Caco-2 (cell line): ENCODE measurements around the gene CPED1. TPM values are rescaled to one million over a fixed set of nuclear protein-coding genes. Genes with fewer than 3 reads are reported as not detected.

Experiments used
- BruUV-seq: library from RNA; stranded (reverse); fragments of 400-500 nt; replicated peaks from 2 replicates; lab custom pipeline; 2021; lab: Mats Ljungman, UMichigan
- CTCF ChIA-PET: fragments of 300-600 bp; sonication (Branson Sonifier 250); formaldehyde crosslinking; loops from one replicate; lab custom pipeline; 2022; ENCODE audit warnings: antibody characterized with exemption; lab: Charles Lee
- POLR2A ChIA-PET: fragments of 300-600 bp; sonication (Branson Sonifier 250); formaldehyde crosslinking; loops from one replicate; lab custom pipeline; 2022; ENCODE audit warnings: antibody characterized with exemption; lab: Charles Lee
- DNase-seq, 2 experiments: peaks; one replicate each; pipeline versions ENCODE4 v3.0.0 to v3.0.0-alpha.2; 2020 to 2022
- H3K27me3 ChIP-seq: replicated peaks from 2 replicates; pipeline ENCODE4 v1.6.0; 2011; ENCODE audit warnings: low read length; ENCODE audit not compliant: control insufficient read depth, insufficient read depth
- H3K36me3 ChIP-seq: 2 replicates; pipeline ENCODE4 v1.5.1; 2011; ENCODE audit warnings: low read length; ENCODE audit not compliant: control insufficient read depth, insufficient read depth
- H3K4me1 ChIP-seq: fragments of 250-450 bp; sonication (Bioruptor Pico); 2 replicates; pipeline ENCODE4 v1.5.1; 2020; ENCODE audit warnings: mild to moderate bottlenecking
- H3K4me3 ChIP-seq: 2 replicates; pipeline ENCODE4 v1.5.1; 2011; ENCODE audit warnings: low read depth, mild to moderate bottlenecking, control low read depth, low read length
- H3K9me3 ChIP-seq: fragments of 250-450 bp; sonication (Bioruptor Pico); 2 replicates; pipeline ENCODE4 v1.5.1; 2020; ENCODE audit warnings: mild to moderate bottlenecking, moderate library complexity
- H3K27ac Mint-ChIP-seq: one replicate; pipeline ENCODE4 v1.8.0; 2022; ENCODE audit warnings: mixed read lengths; ENCODE audit not compliant: unreplicated experiment
- H3K27me3 Mint-ChIP-seq: one replicate; pipeline ENCODE4 v1.8.0; 2022; ENCODE audit warnings: mixed read lengths; ENCODE audit not compliant: insufficient read depth, unreplicated experiment
- H3K36me3 Mint-ChIP-seq: one replicate; pipeline ENCODE4 v1.8.0; 2022; ENCODE audit warnings: mild to moderate bottlenecking, mixed read lengths; ENCODE audit not compliant: insufficient read depth, unreplicated experiment
- H3K4me1 Mint-ChIP-seq: one replicate; pipeline ENCODE4 v1.8.0; 2022; ENCODE audit warnings: low read depth, mixed read lengths; ENCODE audit not compliant: unreplicated experiment
- H3K4me3 Mint-ChIP-seq: one replicate; pipeline ENCODE4 v1.8.0; 2022; ENCODE audit warnings: mild to moderate bottlenecking, moderate library complexity, mixed read lengths; ENCODE audit not compliant: unreplicated experiment
- H3K9me3 Mint-ChIP-seq: one replicate; pipeline ENCODE4 v1.8.0; 2022; ENCODE audit warnings: mixed read lengths; ENCODE audit not compliant: unreplicated experiment
- intact Hi-C: fragments of 100-400 bp; cut with micrococcal nuclease; formaldehyde crosslinking; loops from one replicate; pipeline ENCODE4 v1.10.0; 2022; ENCODE audit not compliant: unreplicated experiment
- total RNA-seq: library from RNA; stranded (reverse); gene quantifications from 2 replicates; pipeline ENCODE4 v1.2.3, GENCODE V29; 2022
- TF ChIP-seq, protein P1 (sequence below), 2 experiments: fragments of 200-600 bp in 1 of 2; IDR thresholded peaks; 1 replicate in 1 of 2; 2 replicates in 1 of 2; pipeline versions ENCODE4 v1.5.1 to v1.8.0; 2011 to 2022; ENCODE audit warnings: antibody characterized with exemption in 1 of 2, control low read depth in 1 of 2, inconsistent platforms in 1 of 2, low read depth in 1 of 2, low read length in 1 of 2, mild to moderate bottlenecking in 1 of 2, moderate library complexity in 1 of 2; ENCODE audit not compliant: insufficient read depth in 1 of 2, severe bottlenecking in 1 of 2, unreplicated experiment in 1 of 2

CPED1 gene
- total RNA-seq, 1 experiment from 2014 or later: 0.23 TPM

- Mint-ChIP-seq H3K4me1 (peaks cover 12% of the 10 kb centered on the region), H3K27me3 (no peaks in the 10 kb centered on the region), H3K36me3 (no peaks in the 10 kb centered on the region), H3K9me3 (no peaks in the 10 kb centered on the region), H3K27ac (no peak overlapping the region), H3K4me3 (no peak overlapping the region)
- Histone ChIP-seq H3K4me3 (no peak overlapping the region), H3K4me1 (peaks cover 15% of the 10 kb centered on the region; the same call in 1 of the 2 replicates), H3K9me3 (no peaks in the 10 kb centered on the region), H3K27me3 (no peaks in the 10 kb centered on the region), H3K36me3 (no peaks in the 10 kb centered on the region)
- DNase-seq: peak in 1 of 2 experiments; percentile 41
- CTCF ChIA-PET: no interaction called here
- POLR2A ChIA-PET: no interaction called here
- TF ChIP-seq, protein P1, sequence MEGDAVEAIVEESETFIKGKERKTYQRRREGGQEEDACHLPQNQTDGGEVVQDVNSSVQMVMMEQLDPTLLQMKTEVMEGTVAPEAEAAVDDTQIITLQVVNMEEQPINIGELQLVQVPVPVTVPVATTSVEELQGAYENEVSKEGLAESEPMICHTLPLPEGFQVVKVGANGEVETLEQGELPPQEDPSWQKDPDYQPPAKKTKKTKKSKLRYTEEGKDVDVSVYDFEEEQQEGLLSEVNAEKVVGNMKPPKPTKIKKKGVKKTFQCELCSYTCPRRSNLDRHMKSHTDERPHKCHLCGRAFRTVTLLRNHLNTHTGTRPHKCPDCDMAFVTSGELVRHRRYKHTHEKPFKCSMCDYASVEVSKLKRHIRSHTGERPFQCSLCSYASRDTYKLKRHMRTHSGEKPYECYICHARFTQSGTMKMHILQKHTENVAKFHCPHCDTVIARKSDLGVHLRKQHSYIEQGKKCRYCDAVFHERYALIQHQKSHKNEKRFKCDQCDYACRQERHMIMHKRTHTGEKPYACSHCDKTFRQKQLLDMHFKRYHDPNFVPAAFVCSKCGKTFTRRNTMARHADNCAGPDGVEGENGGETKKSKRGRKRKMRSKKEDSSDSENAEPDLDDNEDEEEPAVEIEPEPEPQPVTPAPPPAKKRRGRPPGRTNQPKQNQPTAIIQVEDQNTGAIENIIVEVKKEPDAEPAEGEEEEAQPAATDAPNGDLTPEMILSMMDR (IDR thresholded peaks at IDR 0.05; ENCODE audit: insufficient read depth in 1 of 2, low read depth in 1 of 2, low read length in 1 of 2, severe bottlenecking in 1 of 2, unreplicated experiment in 1 of 2): no peak
- intact Hi-C loops: no loop called here
- BruUV-seq: no TSS peak
These were observed 114.1 kb downstream of the CPED1 start for GRCh38 chr7:121102619-121103018.

DNA sequence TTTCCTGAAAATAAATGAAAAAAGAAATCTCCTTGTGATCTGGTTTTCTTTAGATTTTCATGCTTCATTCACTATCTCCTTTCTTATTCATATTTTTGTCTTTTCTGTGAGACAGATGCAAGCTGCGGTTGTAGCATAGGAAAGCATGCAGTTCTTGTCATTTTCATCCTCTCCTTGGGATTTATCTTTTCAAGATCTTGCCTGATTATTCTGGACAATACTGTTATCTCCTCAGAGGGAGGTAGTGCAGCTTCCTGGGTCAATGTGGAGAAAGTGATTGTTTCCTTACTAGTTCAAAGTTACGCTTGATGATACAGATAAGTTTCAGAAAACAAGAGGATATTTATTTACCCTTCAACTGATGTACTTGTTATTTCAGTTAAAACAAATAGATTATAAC, 114.6 kb downstream of the CPED1 start:
- Mint-ChIP-seq H3K4me3 (no peak overlapping the region), H3K27ac (no peak overlapping the region), H3K9me3 (no peaks in the 10 kb centered on the region), H3K4me1 (peaks cover 12% of the 10 kb centered on the region), H3K36me3 (no peaks in the 10 kb centered on the region), H3K27me3 (no peaks in the 10 kb centered on the region)
- Histone ChIP-seq H3K9me3 (no peaks in the 10 kb centered on the region), H3K36me3 (no peaks in the 10 kb centered on the region), H3K4me1 (peaks cover 15% of the 10 kb centered on the region; the same call in 1 of the 2 replicates), H3K4me3 (no peak overlapping the region), H3K27me3 (no peaks in the 10 kb centered on the region)
- CTCF ChIA-PET: no interaction called here
- no TSS peak for BruUV-seq
- no peak for DNase-seq
- POLR2A ChIA-PET: no interaction called here
- intact Hi-C loops: no loop called here
- TF ChIP-seq, protein P1 (IDR thresholded peaks at IDR 0.05; ENCODE audit: insufficient read depth in 1 of 2, low read depth in 1 of 2, low read length in 1 of 2, severe bottlenecking in 1 of 2, unreplicated experiment in 1 of 2): no peak

- Mint-ChIP-seq H3K4me1 (peaks cover 12% of the 10 kb centered on the region), H3K27me3 (no peaks in the 10 kb centered on the region), H3K36me3 (no peaks in the 10 kb centered on the region), H3K4me3 (no peak overlapping the region), H3K9me3 (no peaks in the 10 kb centered on the region), H3K27ac (no peak overlapping the region)
- Histone ChIP-seq H3K9me3 (no peaks in the 10 kb centered on the region), H3K4me1 (peaks cover 15% of the 10 kb centered on the region; the same call in 1 of the 2 replicates), H3K27me3 (no peaks in the 10 kb centered on the region), H3K4me3 (no peak overlapping the region), H3K36me3 (no peaks in the 10 kb centered on the region)
- CTCF ChIA-PET: no interaction called here
- no TSS peak for BruUV-seq
- no peak for DNase-seq
- intact Hi-C loops: no loop called here
- TF ChIP-seq, protein P1 (IDR thresholded peaks at IDR 0.05; ENCODE audit: insufficient read depth in 1 of 2, low read depth in 1 of 2, low read length in 1 of 2, severe bottlenecking in 1 of 2, unreplicated experiment in 1 of 2): no peak
- POLR2A ChIA-PET: no interaction called here
These were observed 115.1 kb downstream of the CPED1 start for GRCh38 chr7:121103579-121103978.
